GM18502 (cell line): ENCODE measurements around the gene IL34.

Experiments
- ATAC-seq: cut with Tn5 transposase; IDR thresholded peaks from one replicate; pipeline ENCODE4 v1.9.1; 2021; ENCODE audit warnings: mild to moderate bottlenecking; ENCODE audit not compliant: unreplicated experiment, poor library complexity

The IL34 gene

DNA sequence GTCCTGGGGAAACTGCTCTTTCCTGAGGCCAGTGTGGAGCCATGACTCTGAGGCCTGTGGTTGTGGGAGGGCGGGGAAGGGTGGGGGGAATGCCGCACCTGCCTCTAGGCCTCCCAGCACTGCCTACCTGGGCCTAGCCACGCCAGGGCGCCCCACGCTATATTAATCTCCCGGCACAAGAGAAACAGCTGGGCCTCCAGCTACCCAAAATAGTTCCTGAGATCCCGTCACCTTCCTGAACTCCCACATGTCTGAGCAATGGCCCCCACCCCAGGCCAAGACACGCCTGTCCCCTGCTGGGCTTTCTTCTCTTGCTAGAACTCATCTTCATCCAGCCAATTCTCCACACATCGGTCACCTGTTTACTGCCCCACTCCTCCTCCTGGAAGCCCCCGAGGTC, 52.5 kb downstream of the IL34 start:
- no peak for ATAC-seq

- no peak for ATAC-seq
Measured at GRCh38 chr16:70699696-70700095, 53.3 kb downstream of the IL34 start.

- no peak for ATAC-seq
Measured at GRCh38 chr16:70700101-70701020, 54.0 kb downstream of the IL34 start.

DNA sequence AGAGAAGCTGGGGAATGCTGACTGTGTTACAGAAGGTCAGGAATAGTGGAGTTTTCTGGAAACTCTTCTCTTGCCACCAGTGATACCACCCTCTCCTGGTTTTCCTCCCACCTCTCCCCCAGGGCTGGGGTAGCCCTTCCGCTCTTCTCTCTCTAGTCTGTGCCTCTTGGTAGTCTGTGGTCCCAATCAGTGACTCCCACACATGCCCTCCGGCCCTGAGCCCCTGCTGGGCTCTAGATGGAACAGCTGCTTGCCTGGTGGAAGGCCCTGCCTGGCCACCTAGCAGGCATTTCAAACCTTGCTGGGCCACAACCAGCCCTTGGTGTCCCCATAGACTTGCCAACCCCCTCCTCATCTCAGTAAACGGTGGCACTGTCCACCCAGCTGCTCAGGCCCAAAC, 54.7 kb downstream of the IL34 start:
- ATAC-seq, result no peak

DNA sequence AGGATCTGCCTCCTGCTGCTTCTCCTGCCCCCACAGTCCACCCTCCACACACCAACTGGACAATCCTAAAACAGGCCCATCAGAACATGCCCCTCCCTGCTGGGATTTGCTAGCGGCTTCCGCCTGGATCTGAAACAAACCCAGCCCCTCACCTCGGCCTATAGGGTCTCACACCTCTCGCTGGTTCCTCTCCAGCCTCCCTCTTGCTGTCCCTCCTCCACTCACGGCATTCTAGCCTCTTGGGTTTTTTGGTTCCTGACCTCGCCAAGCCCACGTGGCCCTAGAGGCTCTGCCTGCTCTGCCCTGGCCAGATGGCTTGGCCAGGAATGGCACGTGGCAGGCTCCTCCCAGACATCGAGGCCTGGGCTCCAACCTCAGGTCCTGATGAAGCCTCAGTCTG, 55.2 kb downstream of the IL34 start:
- ATAC-seq, result no peak

DNA sequence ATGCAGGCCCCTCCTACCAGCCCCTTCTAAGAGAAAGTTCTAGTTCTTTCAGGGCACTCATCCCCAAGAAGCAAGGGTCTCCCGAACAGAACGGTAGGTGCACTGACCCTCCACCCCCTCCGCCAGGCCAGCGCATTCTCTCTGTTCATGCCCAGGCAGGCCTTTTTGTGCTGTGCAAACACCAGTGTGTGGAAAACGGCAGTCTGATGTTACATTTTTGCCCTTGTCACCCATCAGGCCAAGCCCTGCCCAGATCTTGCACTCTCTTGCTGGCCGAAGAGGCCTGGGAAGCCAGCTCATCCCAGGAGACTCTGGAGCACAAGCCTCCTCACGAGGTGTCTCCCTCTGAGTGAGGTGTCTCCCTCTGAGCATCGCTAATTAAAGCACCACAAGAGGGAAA, 55.6 kb downstream of the IL34 start:
- no peak for ATAC-seq

DNA sequence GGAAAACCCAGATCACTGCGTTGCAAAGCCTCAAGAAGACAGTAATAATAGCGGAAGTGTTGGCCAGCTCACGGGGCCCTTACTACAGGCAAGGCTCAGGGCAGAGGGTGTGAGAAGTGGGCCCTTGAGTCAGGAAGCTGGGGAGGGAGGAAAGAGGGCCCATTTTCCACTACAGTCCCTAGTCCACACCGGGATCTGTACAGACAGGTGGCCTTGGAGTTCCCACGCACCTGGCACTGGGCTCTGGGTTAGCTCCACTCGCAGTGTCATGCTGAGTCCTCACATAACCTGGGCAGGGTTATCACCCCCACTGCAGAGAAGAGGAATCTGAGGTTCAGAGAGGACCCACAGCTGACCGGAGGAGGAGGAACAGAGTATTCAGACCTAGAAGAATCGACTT, 56.3 kb downstream of the IL34 start:
- no peak for ATAC-seq

GRCh38 chr16:70703041-70703834, 56.9 kb downstream of the IL34 start:
- ATAC-seq, result no peak

- no peak for ATAC-seq
Measured at GRCh38 chr16:70703835-70704381, 57.5 kb downstream of the IL34 start.

- ATAC-seq, result no peak
Measured at GRCh38 chr16:70704586-70704985, 58.2 kb downstream of the IL34 start.

DNA sequence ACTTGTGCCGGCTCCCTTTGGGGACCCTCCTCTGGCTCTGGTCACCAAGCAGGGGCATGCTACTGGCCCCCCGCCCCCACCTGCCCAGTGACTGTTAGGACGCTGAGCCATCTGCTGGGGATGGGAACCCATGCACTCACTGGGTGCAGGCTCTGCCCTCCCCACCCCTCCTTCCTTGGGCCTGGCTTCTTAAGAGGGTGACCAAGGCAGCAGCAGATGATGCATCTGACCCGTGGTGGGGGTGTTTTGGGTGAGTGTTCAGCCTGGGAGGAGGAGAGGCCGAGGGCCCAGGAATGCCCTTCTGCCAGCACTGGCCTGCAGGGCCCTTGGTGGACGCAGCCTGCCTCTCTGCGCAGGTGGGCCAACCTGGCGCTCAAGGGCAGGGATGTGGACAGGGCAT, 58.7 kb downstream of the IL34 start:
- no peak for ATAC-seq

DNA sequence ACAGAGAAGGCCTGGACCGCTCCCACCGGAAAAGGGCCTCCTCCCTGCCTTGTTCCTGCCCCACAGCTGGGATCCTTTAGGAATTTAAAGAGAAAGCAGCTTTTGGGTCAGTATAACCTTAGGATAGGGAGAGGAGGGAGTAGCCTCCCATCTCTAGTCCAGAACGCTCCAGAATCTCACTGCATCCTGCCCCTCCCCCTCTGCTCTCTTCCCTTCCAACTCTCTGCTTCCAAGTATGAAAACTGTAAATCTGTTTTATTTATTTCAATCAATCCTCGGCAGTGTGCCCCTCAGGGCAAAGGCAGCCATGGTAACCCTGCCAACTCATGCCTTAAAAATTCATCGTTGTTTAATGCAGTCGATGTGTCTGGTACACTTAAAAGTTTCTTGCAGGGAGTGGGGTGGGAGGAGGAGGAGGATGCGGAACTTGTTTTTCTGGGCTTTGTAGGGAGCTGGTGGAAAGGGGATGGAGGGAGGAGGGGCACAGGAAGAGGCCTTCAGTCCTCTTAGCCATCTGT, 60.6 kb downstream of the IL34 start:
- no peak for ATAC-seq

GRCh38 chr16:70708366-70709246, 62.2 kb downstream of the IL34 start:
- no peak for ATAC-seq

DNA sequence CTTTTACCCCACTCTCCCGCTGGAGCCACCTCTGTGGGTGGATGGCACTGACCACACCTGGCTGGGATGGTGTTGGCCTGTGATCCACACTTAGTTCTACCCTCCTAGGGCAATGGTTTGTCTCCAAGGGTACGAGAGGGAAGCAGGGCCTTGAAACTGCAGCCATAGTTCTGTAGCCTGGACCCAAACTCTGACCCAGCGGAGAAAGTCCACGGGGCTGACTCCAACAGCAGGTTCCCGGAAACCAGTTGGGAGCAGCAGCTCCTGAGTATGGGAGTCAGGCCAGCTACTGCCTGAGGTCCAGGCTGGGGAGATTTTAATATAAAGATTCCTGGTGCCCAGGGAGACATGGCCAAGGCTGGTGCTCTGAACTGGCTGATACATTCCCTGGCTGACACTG, 63.1 kb downstream of the IL34 start:
- no peak for ATAC-seq

DNA sequence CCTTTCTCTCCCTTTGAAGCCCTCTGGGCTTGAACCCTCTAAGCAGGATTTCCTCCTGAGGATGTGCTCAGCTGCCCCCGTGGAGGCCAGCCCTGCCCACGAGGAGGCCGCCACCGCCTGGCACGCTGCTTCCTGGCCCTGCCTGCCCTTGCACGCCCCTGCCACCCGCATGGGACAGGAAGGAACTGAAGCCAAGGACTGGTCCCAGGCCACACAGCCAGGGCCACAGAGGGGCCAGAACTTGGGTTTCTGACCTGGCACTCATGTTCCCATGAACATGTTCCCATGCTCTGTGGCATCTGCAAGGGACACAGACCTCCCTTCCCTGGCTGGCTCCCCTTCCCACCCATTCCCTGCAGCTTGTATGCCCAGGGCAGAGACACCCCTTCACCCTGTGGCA, 63.6 kb downstream of the IL34 start:
- no peak for ATAC-seq
